ENCODE measurements around the gene CDC42BPB.
"Not testable (repeated sequence)": the region's sequence is repeated elsewhere in the genome, so short reads cannot be mapped to it uniquely, and the experiment has no call there.

The CDC42BPB gene

DNA sequence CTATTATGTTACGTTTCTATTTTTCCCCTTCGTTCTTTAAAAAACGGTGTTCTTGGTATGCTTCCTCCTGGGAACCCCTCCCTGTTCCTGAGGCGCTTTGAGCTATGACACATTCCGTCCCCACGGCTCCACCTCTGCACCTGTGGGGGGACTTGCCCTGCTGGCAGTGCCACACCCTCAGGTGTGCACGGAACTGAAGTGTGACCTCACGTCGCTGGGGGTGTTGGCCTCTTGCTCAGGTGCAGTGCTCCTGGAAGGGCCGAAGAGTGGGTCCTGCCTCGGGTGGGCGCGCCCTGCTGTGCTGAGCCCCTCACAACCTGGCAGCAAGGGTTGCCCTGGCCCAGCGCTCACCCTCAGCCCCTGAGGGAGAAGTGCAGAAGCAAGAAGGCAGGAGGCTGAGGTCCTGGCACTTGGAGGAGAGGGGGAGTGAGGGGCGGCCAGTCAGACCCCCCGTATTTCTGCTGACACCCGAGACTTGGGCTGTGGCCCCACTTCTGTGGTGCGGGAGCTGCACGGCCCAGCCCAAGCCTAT, 129.9 kb downstream of the CDC42BPB start:
- no peak for DNase-seq (ENCODE audit: low spot score)

DNA sequence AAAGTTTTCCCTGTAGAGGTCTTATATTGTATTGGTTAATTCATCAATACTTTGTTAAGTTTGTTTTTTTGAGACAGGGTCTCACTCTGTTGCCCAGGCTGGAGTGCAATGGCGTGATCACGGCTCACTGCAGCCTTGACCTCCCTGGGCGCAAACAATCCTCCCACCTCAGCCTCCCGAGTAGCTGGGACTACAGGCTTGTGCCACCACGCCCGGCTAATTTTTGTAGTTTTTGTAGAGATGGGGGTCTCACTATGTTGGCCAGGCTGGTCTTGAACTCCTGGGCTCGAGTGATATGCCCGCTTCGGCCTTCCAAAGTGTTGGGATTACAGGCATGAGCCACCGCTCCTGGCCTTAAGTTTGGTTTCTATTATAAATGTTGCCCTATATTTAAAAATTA, 130.5 kb downstream of the CDC42BPB start:
- DNase-seq (ENCODE audit: low spot score) = not testable (repeated sequence)

DNA sequence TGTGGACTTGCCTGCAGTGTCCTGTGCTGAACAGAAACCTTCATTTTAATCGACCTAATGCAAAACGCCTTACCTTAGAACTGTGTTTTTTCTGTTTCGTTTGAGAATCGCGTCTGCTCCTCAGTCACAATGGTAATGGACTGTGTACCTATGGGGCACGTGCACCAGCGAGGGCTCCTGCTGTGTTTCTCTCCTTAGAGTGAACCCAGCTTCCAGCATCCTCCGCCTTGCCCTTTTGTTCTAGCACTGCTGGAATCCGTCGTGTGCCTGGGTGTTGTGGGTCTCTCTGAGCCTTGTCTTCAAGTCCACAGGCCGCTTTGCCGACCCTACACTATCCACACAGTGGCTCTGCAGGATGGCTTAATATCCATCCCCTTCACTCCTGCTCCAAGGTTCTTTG, 131.2 kb downstream of the CDC42BPB start:
- no peak for DNase-seq (ENCODE audit: low spot score)

DNA sequence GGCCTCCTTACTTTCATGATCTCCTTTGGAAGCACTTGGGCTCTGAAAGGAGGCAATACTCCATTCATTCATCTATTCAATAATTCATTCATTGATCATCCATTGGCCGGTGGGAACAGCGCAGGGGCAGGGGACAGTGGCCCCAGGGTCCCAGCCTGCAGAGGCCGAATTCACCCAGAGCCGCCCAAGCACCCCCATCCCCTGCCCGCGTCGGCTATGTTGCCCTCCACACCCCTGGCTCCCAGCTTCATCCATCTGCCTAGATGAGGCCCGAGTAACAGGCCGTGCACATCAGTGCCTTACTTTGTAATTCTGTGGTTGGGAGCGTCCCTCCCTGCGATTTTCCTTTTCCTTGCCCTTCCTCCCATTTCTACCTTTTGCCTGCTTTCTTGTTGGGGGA, 131.7 kb downstream of the CDC42BPB start:
- DNase-seq (ENCODE audit: low spot score) = no peak

DNA sequence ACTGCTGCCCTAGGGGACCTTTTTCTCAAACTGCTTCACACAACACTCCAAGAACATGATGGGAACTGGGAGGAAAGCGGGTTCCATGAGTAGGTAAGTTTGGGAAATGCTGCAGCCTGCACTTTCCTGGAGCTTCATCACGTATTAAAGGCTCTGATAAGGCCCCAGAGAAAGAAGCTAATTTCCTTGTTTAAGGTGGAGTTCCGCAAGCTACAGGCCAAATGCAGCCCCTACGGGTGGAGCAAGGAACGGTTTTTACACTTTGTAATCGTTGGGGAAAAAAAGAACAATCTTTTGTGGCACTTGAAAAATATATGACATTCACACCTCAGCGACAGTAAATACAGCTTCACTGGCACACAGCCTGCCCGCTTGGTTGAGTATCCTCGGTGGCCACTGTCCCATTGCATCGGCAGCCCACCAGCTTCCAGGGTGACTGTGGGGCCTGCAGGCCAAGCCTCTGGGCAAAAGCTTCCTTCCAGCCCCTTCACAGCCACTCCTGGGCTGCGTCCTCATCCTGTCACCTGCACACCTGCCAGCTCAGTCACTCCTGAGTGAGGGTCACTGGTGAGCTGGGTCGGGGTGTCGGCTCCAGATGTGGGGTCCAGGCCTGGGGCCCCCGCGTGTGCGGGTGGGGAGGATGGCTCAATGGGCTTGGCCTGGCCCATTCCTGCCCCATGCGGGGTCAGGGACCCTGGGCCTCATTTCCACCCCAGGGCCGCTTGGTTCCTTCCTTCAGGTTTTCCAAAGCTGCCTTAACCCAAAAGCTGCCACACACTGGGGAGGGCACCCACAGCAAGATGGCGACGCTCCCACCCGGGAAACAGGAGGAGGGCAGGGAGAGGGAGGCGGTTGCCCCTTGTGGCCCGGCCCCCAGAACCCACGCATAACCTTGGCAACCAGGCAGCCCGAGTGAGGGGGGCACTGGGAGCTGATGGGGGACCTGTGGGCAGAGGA, 132.4 kb downstream of the CDC42BPB start:
- DNase-seq (ENCODE audit: low spot score) = no peak

DNA sequence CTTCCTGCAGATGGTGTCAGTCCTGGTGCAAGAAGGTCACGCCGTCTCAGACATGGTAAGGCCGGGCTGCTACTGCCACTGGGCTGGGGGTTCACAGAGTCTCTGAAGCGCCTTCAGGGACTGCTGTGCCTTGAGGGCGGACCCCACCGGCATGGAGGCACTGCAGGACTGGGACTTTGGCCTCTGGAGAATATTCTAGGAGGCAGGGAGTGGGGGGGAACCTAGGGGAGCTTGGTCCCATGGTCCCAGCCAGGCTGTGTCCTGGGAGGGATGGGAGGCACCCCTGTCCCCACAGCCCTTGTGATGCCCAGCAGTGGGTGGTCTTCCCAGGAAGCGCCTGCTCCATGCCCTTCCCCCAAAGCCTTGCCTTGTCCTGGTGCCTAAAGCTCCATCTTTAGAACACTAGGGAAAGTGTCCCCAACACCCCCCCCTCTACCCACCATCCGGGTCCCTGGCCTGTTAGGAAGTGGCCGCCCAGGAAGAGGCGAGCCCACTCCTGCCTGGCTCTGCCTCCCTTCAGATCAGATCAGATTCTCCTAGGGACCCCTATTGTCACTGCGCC, 133.3 kb downstream of the CDC42BPB start:
- no peak for DNase-seq (ENCODE audit: low spot score)

DNA sequence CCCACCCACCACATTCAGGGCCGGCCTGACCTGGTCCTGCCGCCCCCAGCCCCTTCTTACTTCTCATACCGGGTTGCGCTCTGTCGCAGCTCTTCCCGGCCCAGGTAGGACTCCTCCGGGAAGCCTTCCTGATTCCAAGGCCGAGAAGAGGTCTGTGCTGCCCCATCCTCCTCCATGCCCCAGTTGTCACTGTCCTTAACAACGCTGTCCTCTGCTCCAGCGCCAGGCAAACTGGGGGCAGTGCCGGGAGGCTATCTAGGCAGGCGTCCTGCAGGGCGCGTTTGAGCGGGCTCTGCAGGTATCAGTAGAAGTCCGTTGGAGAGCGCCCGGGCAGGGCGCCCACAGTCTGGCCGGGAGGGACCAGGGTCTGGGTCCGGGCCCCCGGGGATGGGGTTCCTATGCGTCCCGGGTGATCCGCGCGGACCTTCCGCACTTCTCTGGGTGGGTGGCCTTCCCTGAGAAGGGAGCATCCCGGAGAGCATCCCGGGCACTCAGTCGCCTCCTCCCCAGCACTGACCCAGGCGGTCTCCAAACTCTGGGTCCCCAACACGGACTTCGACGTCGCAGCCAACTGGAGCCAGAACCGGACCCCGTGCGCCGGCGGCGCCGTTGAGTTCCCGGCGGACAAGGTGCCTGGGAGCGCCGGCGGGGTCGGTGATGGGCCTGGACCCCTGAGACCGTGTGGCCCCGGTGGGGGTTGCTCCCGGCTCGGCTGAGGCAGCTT, 134.0 kb downstream of the CDC42BPB start:
- no peak for DNase-seq (ENCODE audit: low spot score)

DNA sequence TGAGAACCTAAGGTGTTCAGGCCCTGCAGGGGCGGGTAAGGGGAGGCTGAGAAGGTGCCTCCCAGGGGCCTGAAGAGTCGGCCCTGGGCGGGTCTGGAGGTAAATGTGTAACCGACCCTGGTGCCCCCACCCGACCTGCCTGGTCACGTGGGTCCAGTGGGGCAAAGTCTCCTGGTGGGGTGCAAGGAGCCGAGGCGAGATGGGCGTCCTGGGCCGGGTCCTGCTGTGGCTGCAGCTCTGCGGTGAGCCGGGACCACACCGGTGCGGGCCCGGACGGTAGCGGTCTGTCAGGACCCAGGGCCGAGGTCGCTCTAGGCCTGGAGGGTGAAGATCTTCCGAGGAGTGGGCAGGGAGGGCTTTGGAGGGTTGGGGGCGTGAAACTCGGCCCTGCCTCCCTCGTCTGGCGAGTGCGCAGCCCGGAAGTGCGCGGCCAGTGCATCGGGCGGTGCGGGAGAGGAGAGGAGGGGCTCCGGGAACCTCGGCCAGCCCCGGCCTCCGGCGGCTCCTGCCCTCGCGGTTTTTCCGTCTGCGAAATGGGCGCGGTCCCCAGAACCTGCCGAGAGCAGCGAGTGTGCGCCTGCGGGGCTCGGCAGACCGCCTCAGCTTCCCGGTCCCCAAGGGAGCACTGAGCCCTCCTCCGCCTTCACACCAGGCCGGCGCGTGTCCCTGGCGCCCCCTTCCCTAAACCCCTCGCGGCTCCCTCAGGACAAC, 134.7 kb downstream of the CDC42BPB start, which contains the start of gene AMN:
Gene AMN (plus strand): TSS at position 174 of the 711 bp plus-strand sequence. CDS start 26 bp downstream, at position 200.
- DNase-seq (ENCODE audit: low spot score) = no peak

DNA sequence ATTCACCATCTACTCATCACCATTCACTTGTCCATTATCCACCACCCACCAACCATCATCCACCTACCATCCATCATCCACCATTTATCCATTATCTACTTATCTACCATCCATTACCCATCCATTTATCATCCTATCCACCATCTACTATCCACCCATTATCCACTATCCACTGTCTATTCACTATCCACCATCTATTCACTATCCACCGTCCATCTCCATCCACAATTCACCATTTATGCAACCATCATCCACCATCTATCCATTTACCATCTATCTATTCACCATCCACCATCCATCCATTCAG, 136.4 kb downstream of the CDC42BPB start:
- DNase-seq (ENCODE audit: low spot score) = no peak

DNA sequence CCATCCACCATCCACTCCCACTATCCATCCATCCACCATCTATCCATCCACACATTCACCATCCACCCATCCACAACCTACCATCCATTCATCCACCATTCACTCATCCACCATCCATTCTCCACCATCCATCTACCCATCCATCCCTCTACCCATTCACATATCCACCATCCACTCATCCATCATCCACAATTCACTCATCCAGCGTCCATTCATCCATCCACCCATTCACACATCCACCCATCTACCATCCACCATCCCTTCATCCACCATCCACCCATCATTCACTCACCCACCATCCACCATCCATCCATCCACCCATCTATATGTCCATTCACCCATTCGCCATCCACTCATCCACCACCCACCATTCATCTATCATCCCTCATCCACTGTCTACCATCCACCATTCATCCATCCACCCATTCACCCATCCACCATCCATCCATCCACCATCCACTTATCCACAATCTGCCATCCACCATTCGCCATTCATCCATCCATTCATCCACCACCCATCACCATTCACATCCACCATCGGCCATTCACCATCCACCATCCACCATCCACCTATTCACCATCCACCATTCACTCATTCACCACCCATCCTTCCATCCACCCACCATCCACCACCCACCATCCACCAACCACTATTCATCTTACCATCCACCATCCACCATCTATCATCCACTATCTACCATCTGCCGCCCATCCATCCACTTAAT, 136.9 kb downstream of the CDC42BPB start:
- DNase-seq (ENCODE audit: low spot score) = no peak

DNA sequence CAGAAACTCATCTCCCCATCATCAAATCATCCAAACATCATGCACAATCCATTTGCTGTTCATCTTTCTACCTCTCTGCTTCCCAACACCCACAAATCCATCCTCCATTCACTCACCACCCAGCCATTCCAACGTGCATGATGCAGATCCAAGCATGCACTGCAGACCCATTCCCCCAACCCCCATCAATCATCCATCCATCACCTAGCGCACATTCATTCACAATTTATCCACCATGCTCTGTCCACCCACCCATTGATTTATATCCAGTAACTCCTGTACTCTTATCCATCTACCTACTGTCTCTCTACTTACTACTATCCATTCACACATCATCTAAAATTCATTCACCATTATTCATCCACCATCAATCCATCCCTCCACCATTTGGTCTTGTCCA, 138.9 kb downstream of the CDC42BPB start:
- no peak for DNase-seq (ENCODE audit: low spot score)

DNA sequence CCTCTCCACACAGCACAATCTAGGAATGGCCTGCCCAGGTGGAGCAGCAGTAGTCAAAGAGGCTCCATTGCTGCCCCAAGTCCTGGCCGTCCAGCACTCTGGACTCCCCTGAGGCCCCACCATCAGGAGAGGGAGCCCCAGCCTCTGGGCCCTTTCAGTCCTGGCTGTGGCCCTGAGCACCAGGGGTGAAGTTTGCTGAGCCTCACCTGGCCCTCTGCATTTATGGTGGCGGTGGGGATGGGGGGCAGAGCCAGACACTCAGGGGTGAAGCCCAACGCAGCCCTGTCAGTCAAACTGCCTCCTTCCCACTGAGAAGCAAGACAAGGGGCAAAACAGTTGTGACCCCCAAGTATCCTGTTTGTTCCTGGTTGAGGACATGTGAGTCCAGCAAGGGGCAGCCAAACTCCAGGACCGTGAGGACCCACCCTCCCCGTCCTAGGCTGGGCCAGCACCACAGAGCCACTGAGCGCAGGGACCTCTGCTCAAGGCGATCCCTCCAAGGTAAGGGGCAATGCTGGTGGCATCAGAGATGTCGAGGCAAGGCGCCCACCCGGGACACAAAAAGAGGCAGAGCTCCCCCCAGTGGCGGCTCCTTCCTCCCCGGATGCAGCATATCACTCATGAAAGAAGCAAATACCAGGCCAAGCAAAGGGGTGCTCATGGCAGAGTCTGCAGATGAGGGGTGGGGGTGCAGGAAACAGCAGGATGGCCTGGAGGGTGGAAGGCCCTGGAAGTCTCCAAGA, 139.7 kb downstream of the CDC42BPB start:
- peak; percentile 88 for DNase-seq (ENCODE audit: low spot score)

DNA sequence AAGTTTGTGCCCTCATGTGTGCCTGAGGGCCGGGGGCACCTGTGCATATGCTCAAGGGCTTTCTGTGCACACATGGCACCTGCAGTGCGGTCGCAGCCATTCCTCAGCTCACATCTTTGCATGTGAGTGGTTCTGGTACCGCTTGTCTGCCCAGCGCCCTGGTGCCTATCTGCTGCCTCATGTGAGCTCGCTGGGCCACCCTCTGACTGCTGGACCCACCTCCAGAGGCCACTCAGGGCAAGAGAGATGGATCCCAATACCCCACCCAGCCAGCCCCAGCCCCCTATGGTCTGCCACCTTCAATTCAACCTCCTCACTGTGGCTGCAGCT, 140.3 kb downstream of the CDC42BPB start:
- no peak for DNase-seq (ENCODE audit: low spot score)

DNA sequence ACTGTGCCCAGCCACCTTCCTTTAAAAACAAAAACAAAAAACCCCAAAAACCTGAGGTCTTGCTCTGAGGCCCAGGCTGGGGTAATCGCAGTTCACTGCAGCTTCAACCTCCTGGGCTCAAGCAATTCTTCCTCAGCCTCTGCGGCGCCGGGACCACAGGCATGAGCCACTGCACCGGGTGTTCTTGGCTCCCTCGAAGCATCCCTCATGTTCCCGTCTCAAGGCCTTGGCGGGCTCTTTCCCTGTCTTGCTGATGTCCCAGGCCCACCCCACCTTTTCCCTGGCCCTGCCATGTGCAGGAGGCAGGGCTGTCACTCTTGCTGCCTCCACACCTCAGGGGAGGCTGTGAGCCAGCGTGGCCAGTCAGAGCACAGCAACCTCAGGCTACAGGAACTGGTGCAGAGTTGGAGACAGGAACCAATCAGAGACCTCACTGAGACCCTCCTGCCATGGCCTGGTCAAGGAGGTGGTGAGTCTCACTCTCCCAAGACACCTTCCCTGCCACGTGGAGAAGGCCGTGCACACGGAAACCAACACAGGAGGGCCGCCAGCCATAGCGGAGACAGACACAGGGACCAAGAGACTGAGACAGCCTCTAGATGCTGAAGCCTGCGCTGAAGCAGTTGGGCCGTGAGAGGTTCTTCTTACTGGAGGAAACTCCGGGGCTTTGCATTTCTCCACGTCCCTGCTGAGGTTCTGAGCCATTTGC, 140.8 kb downstream of the CDC42BPB start:
- no peak for DNase-seq (ENCODE audit: low spot score)

DNA sequence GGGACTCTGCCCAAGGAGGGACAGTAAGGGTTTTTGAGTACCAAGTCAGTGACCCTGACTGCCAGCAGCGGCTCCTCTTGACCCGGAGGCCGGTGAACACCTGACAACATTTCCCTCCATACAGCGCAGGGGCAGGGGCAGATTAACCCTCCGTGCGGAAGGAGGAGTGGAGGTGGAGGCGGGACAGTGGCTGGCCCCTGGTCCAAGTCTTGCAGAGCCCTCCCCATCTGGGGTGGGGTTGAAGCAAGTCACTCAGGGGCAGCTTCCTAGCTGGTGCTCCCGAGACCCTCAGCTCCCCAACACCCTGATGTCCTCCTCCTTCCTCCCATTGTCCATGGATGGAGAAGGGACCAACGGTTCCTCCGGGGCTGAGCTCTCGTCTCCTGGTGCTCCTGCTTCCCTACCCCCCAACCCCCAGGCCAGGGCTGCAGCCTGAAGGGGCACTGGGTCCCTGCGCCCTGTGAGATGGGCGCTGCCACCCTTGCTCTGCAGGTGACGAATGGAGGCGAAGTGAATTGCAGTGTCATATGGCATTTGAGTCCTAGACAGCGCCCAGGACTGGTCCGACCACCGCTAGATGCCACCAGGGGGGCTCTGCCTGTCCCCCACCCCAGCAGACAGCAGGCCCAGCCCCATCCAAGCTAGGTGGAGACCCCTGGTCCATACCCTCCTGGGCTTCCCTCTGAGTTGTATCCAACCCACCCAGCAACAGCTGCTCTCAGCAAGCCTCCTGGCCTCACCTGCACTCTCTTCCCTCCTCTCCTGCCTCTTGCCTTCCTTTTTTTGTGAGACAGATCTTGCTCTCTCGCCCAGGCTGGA, 141.8 kb downstream of the CDC42BPB start:
- DNase-seq (ENCODE audit: low spot score) = no peak

DNA sequence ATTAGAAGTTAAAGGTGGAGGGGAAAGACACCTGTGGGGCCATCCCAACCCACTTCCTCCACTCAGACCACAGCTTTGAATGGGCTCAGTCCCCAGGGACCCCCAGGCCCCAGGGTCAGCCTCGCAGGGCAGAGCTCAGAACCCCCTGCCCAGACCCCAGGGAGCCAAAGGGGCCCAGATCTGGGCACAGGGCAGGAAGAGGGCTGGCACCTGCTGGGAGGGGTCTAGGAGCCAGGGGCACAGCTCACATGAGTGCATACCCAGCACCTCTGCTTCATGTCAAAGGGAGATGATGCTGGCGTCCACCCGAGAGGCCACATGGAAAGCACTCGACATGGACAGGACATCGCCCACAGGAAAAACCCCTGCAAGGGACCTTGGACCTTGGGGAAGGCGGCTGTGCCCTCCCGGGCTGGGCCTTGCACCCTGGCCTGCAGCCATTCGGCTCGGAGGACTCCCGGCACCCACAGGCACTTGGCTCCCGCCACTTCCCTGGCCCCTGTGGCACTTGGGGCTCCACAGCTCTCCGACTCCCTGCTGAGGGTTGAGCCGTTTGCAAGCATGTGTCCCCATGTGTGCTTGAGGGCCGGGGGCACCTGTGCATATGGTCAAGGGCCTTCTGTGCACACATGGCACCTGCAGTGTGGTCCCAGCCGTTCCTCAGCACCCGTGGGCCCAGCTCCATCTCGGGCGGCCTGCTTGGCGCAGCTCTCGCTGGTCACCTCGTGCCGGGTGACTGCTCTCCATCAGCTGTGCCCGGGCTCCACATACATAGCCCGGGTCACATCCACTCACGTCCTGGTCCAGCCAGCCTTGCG, 142.7 kb downstream of the CDC42BPB start:
- peak; percentile 43 for DNase-seq (ENCODE audit: low spot score)

DNA sequence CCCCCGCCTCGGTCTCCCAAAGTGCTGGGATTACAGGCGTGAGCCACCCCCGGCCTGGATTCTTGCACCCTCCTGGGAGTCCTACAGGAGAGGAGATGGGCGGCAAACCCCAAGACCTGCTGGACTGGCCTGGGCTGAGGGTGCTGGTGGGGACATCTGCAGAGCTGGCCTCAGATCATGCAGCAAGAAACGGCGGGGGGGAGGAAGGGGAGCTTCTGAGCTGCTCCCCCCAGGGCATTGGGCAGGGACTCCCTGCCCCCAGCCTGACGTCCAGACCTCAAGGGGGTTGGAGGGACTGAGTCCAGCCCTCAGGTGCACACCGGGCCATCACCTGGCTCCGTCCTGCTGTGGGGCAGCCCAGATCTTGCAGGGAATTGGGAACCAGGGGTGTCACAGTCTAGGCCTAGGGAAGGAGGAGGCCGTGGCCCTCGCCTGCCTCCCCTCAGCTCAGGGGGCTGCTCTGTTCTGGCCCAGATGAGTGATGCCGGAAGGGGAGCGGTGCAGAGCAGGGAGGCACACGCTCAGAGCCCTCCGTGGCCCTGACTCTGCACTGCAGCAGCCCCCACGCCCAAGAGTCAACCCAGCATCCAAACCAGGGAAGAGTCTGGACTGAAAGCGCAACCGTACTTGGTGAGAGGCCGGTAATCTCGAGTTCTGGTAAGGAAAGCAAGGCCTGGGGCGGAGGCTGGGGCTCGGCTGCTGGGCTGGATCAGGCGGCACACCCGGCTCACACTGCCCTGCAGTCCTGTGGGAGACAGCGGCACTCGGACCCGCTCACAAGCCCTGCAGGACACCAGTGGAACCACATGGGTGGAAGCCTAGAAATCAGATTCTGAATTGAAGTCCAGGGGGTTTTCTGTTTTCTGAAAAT, 143.8 kb downstream of the CDC42BPB start:
- peak; percentile 48 for DNase-seq (ENCODE audit: low spot score)

Data from D341Med (cell line).